ENCODE data around the gene SLIT3.

SLIT3 gene

DNA sequence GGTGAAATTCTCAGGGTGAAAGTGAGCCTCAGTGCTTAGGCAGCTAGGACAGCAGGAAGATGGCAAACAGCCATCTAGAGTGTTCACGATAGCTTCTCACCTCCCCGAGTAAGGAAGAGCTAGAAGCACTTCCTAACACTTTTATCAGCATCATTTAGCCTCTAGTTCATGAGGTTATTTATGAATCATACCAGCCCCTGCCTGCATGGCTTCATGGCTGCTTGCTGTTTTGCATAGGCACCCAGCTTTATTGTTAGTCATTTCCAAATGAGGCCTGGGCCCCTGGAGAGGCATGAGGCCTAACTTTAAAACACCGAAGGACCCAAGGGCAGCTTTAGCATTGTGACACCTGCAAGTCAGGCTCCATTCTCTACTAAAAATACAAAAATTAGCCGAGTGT is 586.9 kb downstream of the SLIT3 start:
- no peak for DNase-seq

- DNase-seq = no peak
Measured at GRCh38 chr5:168713051-168713450, 587.9 kb downstream of the SLIT3 start.

DNA sequence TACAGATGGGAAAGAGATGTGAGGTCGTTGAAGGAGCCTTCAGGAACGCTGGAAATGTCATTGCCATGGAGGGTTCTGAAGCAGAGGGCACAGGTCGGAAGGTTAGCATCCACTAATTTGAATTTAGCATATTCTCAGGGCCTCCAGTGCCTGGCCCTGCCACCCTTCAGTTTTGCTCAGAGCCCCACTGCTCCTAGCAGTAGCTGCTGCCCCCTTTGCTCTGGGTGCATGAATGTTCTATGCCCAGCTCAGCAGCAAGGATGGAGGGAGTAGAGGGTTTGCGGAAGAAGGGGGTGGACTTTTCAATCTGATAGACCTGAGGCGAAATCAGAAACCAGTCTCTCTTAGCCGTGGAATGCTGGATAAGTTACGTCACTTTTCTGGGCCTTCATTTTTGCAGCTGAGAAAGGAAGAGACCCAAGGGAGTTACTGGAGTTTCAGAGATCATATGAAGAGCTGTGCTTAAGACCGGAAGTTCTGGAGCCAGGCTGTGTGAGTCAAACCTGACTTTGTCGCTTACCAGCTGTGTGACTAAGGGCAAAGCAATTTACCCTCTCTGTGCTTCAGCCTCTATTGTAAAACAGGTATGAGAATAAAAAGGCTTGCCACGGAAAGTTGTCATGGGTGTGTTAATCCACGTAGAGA is 588.5 kb downstream of the SLIT3 start:
- DNase-seq = no peak

DNA sequence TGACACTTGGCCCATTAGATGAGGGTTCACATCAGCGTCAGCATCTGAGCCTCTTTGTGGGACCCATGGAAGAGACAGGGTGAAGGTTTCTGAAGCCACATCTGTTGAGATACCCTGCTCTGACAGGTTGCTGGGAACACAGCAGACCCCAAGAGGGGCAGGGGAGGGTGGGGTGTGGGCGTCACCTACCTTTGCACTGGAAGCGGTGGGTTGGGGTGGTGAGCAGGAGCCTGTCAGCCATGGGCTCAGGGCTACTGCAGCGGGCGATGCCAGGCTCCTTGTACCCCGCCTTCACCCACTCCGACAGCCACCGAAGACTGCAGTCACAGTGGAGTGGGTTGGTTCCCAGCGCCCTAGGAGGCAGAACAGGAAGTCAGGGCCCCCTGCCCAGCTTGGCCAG is 590.2 kb downstream of the SLIT3 start:
- DNase-seq = no peak

DNA sequence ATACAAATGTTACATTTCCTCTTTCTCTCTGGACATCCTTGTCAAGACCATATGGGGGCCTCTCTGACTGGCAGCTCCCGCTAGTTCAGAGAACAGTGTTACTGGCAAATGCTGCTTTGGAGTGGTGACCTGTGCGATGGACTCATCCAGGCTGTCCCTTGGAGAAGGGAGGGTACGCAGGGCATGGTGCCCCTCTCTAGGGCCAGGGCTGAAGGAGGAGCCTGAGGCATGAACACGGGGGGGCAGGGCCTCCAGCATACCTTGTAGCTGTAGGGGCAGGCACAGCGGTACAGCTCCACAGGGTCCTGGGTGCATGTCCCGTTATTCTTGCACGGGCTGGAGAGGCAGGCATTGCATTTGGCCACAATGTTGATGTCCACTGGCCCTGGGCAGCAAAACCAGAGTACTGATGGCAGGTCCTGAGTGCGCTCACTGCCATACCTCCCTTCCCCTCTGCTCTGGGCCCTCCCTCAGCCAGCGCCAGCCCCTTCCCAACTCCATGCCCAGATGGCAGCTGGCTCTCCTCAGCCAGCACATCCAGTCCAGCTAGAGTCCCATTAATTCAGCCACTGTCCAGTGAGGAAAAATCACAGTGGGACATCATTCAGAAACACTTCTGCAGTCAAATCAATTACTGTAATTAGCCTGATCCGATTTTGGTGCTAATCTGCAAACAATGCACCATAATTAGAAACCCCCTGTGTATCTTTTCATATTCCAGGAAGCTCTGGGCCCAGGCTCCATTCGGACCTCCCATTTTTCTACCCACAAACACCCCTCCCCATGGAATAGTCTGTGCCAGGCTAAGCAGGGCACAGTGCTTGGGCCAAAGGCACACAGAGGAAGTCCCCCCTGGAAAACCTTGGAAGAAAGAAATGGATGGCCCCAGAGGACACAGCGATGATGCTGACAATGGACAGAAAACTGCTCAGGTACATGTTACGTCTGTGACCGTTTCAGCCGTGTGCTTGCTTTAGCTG is 592.9 kb downstream of the SLIT3 start:
- no peak for DNase-seq

- DNase-seq = no peak
Measured at GRCh38 chr5:168706655-168707069, 594.3 kb downstream of the SLIT3 start.

DNA sequence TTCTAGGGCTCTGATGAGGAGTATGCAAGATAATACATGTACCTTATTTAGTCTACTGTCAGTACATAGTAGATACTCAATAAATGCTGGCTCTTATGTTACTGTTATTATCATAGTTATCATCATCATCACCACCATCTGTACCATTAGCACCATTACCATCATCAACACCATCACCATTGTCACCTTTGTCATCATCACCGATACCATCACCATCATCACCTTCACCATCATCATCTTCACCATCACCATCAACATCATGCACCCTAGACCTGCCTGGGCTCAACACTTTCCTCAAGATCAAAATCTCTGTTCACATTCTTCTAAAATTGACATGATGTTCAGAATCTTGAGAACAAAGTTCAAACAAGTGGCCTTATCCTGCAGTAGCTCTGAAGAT is 595.6 kb downstream of the SLIT3 start:
- no peak for DNase-seq

DNA sequence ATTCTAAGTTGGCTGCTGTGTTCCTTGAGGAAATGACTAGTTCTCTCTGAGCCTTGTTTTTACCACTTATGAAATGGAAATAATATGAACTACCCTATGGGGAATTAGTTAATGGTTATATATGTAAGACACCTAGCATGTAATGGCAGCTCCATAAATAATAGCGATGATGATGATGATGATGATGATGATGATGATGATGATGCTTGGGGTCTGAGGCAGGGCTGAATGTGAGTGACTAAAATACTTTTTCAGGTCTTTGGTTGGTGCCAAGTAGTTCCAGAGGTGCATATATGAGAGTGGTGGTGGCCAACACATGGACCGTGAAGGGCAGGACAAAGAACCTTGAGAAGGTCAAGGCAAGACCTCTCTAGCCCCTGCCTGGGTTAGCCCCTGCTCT is 598.4 kb downstream of the SLIT3 start:
- no peak for DNase-seq

DNA sequence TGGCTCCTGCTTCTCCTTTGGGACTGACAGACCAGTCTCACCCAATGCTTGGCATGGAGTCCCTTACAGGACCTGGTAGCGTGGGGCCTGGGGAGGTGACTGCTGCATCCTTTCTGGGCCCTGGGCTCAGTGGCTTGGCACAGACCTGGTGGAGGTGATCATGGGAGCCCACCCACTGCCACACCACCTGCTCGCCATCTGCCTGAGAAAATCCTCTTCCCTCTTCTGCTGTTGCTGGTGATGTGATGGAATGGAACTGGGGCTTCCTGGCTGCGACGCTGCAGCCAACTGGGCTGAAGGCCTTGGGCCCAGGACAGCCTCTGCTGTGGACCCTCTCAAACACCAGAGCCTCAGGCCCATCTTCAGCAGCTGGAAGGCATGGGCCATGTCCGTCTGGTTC is 599.3 kb downstream of the SLIT3 start:
- DNase-seq = no peak

- DNase-seq = no peak
Measured at GRCh38 chr5:168699002-168699401, 601.9 kb downstream of the SLIT3 start.

- DNase-seq = no peak
Measured at GRCh38 chr5:168697034-168697720, 603.8 kb downstream of the SLIT3 start.

GRCh38 chr5:168696611-168697010 is 604.3 kb downstream of the SLIT3 start:
- no peak for DNase-seq

DNA sequence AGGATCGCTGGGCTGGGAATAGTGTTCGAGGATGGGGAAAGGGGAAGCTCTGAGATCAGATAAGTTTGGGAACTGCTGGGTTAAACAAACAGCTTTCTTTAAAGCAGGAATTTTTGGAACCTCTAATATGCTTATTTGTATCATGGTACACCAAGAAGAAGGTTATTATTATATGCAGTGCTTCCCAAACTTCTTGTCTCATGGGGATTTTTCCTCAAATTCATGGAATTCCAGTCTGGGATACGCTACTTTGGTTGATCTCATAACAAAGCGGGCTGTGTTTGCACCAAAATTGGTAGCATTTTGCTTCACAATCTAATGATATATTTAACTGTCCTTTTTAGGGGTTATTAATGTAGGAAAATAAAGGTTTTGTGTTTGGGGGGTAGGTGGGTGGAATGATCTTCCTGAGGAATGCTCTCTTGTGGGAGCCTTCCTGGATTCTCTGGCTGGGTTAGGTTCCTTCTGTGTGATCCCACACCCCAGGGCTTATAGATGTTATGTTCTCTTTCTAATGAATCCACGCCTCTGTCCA is 605.6 kb downstream of the SLIT3 start:
- DNase-seq = no peak

DNA sequence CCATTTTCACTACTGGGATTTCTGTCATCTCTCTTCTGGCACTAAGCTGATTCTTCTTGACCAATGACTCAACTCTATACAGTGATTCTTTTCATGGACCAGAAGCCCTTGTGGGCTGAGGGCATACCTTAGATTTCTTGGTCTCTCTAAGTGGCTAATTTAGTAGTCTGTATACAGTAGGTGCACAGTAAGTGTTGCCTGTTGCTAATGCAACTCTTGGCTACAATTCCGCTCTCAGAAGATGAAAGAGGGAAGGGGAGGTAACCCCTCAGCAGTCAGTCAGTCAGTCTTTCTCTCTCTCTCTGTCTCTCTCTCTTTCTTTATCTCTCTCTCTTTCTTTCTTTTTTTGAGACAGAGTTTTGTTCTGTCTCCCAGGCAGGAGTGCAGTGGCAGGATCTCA is 606.6 kb downstream of the SLIT3 start:
- no peak for DNase-seq

DNA sequence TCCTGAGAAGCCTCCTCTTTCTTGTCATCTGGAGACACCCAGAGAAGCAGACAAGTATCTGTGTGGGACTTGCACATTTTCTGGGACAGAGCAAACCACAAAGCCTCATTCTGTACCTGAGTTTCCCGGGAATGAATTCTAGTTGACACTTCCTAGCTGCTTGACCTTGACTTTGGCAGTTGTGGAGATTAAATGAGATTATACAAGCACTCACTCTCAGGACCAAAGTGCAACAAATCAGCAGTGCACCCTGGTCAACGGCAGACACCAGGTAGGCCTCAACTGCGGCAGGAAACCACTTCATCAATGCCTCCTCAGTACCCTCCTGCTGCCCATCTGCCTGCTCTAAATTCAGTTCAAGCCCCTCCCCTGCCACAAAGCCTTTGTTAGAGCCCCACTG is 607.1 kb downstream of the SLIT3 start:
- DNase-seq = no peak

- DNase-seq = no peak
Measured at GRCh38 chr5:168693297-168693696, 607.6 kb downstream of the SLIT3 start.

GRCh38 chr5:168691891-168692290 is 609.0 kb downstream of the SLIT3 start:
- DNase-seq = no peak

DNA sequence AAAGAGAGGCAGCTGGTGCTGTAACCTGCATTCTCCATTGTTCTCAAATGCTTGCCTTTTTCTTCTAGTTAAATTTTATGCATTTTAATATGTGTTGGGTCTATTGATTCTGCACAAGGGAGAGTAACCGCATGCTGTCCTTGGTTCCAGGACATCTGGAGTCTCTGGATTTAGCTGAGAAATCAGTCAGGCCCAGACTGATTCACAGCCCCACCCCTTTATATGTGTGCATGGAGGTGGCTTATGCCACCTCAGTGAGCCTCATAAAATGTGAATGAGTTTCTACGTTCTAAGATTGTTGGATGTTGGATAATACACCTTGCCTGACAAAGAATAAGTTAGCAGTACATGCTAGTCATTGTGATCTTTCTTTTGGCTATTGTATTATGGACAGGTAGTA is 611.7 kb downstream of the SLIT3 start:
- DNase-seq = no peak

GRCh38 chr5:168686837-168687236 is 614.1 kb downstream of the SLIT3 start:
- no peak for DNase-seq

DNA sequence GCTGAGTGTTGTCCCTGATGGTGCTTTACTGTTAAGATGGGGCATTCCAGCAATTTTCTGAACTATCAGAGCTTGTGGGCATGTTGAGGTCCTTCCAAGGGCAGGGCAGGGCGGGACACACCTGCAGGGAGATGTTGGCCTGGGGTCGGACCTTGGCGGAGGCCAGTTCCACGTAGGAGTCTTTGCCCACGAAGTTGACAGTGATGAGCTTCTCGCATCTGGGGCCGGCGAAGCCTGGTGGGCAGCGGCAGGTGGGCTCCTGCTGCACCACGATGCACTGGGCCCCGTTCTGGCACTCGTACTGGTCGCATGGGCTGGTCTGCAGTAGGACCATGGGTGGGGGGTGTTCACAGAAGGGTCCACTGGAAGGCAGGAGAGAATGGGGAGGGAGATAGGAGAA is 615.4 kb downstream of the SLIT3 start:
- DNase-seq = no peak

DNA sequence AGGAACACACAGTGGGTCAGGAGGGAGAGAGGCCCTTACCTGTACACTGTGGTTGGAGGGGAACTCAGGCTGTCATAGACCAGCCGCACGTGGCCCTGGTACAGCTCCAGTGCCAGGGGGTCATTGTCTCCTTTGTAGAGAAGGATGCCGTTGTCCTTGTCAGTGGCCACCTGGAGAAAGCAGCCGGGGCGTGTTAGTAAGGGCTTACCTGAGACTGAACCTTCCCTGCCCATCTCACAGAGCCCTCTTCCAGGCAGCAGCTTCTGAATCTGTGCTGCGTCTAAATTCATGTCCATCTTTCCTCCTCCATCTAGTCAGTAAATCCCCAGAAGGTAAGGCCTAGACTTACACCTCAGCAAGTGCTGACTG is 617.0 kb downstream of the SLIT3 start:
- no peak for DNase-seq

DNA sequence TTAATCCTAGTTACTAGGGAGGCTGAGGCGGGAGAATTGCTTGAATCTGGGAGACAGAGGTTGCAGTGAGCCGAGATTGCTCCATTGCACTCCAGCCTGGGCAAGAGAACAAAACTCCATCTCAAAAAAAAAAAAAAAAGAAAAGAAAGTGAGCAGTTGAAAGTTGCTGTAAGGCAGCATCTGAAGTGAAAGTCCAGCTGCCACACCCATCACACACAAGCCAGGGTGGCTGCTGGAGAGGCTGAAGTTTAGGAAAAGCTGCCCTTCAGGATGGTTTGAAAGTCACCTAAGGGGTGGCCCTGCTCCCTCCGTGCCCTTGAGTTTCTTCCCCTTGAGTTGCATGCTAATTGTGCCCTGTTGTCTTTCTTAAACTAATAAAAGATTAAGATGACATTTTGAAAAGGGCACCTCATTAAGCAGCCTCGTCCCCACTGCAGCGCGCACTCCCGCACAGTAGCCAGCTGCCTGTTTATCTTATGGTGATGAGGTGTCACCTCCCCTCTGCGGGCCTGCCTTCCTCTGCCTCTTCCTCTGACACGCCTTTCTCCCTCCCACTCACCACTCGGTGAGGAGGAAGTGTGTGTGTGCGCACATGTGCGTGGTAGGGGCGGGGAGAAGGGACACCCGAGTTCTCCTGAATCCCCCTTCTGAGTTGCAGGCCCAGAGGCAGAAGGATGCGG is 617.6 kb downstream of the SLIT3 start:
- DNase-seq = peak; percentile 15

Data from activated T-cell treated with anti-CD3 and anti-CD28 coated beads for 4 hours (primary cell).